Natural killer cell treated with Interleukin-12 subunit alpha and Interleukin-12 subunit beta and Interleukin-15 and Interleukin-18, amount 100 ng/mL, for 72 hours (primary cell): ENCODE measurements around the gene MACO1. TPM values are rescaled to one million over a fixed set of nuclear protein-coding genes. Genes with fewer than 3 reads are reported as not detected.
"Not testable (repeated sequence)": the region's sequence is repeated elsewhere in the genome, so short reads cannot be mapped to it uniquely, and the experiment has no call there.

Source experiments
- ATAC-seq, 2 donors: fragments of 150-1000 bp; cut with Tn5 transposase in 1 of 2; sonication (Bioruptor Pico), chemical (Tn5 transposase) in 1 of 2; 2 replicates each; pipeline ENCODE4 v1.10.0; 2021
- DNase-seq: peaks from one replicate; pipeline ENCODE4 v3.0.0; 2022; ENCODE audit warnings: low spot score
- H3K27ac Mint-ChIP-seq, 2 donors: 1 replicate in 1 of 2; 2 replicates in 1 of 2; pipeline ENCODE4 v1.8.0; 2022; ENCODE audit warnings: mixed read lengths in 2 of 2, mild to moderate bottlenecking in 1 of 2, moderate library complexity in 1 of 2
- H3K27me3 Mint-ChIP-seq, 2 donors: 1 replicate in 1 of 2; 2 replicates in 1 of 2; pipeline ENCODE4 v1.8.0; 2022; ENCODE audit warnings: mixed read lengths in 2 of 2
- H3K36me3 Mint-ChIP-seq: one replicate; pipeline ENCODE4 v1.8.0; 2022; ENCODE audit warnings: mixed read lengths
- H3K4me1 Mint-ChIP-seq, 2 donors: 1 replicate in 1 of 2; 2 replicates in 1 of 2; pipeline ENCODE4 v1.8.0; 2022; ENCODE audit warnings: low read depth in 2 of 2, mixed read lengths in 2 of 2, mild to moderate bottlenecking in 1 of 2
- H3K4me3 Mint-ChIP-seq: one replicate; pipeline ENCODE4 v1.8.0; 2022; ENCODE audit warnings: mixed read lengths
- H3K9me3 Mint-ChIP-seq: 2 replicates; pipeline ENCODE4 v1.8.0; 2022; ENCODE audit warnings: mixed read lengths
- total RNA-seq, 2 donors: library from RNA; stranded (reverse); gene quantifications; one replicate each; pipeline ENCODE4 v1.2.3, GENCODE V29; 2022

MACO1 gene
- total RNA-seq, 2 donors from 2014 or later = 15.8 to 18.8 TPM

DNA sequence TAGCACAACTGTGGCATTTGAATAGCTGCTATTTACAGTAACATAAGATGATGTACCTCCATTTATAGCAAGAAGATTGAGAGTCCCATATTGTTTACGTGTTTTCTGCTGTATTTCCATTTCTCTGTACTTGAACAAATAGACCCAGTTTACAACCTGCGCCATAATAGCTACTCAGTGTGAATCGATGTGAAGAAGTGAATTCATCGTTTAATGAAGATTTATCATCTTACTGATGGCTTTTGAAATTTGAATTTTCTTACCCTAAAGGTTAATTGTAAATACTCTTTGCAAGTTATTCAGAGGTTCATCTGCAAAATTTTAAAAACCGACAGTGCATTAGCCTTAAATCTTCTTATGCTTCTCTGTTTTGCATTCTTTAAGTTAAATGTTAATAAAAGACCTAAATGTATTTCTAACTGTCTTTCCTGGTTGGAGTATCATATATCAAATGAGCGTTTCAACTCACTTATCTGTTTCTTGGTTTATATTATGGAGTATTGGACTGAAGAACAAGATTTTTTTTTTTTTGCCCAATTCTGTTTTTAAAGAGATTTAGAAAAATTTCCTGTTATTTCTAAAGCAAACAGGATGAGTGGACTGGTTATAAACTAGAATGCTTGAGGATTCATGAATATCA, 2.2 kb downstream of the MACO1 start:
- Mint-ChIP-seq H3K27ac (peak overlapping the region in 1 of 2 donors; percentile 84), H3K4me1 (peaks cover 41 to 57% of the 10 kb centered on the region in 2 donors), H3K9me3 (no peaks in the 10 kb centered on the region), H3K36me3 (no peaks in the 10 kb centered on the region), H3K4me3 (peak overlapping the region; percentile 92), H3K27me3 (no peaks in the 10 kb centered on the region)
- ATAC-seq (no peak), DNase-seq (no peak)

DNA sequence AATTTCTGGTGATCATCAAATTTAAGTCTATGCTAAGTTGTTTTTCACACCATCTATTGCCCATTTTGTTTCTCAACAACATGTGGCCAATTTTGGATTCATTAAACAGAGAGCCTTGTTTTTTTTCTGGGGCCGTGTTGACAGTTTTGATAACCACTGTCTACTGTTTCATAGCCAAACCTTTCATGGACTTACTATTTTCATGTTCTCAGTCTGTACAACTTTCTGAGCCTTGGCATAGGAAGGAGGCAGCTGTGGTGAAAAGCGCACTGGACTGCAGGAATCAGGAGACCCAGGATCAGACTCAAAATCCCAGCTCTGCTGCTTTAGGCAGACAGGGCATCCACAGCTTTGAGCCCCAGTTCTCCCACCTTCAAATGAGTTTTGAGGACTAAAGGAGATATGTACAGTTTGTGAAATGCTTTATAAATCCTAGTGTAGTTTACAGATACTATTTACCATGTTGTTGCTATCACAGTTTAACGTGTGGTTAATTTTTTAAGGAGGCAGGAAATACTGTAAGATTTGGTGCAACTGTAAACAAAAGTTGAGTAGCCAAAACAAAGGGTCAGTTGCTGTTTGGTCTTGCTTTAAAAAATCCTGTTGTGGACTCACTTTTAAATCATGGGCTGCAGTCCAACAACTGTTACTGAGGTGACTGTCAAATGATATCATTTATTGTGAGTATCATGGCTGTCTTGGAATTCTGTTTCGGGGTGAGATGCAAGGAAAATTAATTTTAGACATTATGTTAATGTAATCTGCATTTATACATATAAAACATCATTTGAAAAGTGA, 2.9 kb downstream of the MACO1 start:
- Mint-ChIP-seq H3K27ac (no peak overlapping the region), H3K4me3 (peak overlapping the region; percentile 45)

DNA sequence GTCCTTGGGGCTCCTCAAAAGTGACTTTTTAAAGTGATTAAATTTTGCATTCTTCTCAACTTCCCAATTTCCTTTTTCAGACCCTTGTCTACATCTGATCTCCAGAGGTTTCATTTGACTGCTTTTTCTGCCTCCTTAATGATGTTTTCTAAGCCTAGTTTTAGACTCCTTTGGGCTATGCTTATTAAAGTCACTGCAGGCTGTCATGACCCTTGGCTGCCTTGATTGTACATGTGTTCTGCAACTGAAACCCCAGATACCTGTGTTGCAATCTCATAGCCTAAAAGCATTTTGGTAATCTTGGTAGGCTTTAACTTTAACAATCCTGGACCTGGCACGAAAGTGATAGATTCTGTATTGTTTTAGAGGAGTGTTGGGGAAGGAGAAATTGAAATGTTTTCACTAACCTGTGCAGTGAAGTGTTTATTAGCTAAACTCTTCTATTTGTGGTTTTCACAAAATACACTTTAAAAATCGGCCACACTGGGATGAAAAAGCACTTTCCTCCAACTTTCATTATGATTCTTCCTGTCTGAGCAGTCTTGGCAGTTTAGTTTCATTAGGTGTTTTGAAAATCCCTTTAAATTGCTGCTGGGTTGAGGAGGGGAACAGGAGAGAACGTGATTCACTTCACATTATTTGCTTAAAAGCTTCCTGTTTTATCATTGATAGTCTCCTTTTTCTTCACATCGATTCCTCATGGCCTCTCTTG, 4.9 kb downstream of the MACO1 start:
- no peaks in the 10 kb centered on the region for H3K27me3 Mint-ChIP-seq
- peak overlapping the region; percentile 68 to 76 for H3K27ac Mint-ChIP-seq
- no peaks in the 10 kb centered on the region for H3K36me3 Mint-ChIP-seq
- no peaks in the 10 kb centered on the region for H3K9me3 Mint-ChIP-seq
- no peak for ATAC-seq
- H3K4me3 Mint-ChIP-seq = peak overlapping the region; percentile 57
- no peak for DNase-seq
- H3K4me1 Mint-ChIP-seq = peaks cover 37 to 51% of the 10 kb centered on the region in 2 donors

More for the DNA sequence above, 2.9 kb downstream of the MACO1 start:
- no peaks in the 10 kb centered on the region for H3K36me3 Mint-ChIP-seq
- DNase-seq = no peak
- no peaks in the 10 kb centered on the region for H3K27me3 Mint-ChIP-seq
- no peak for ATAC-seq
- no peaks in the 10 kb centered on the region for H3K9me3 Mint-ChIP-seq
- H3K4me1 Mint-ChIP-seq = peaks cover 40 to 55% of the 10 kb centered on the region in 2 donors

DNA sequence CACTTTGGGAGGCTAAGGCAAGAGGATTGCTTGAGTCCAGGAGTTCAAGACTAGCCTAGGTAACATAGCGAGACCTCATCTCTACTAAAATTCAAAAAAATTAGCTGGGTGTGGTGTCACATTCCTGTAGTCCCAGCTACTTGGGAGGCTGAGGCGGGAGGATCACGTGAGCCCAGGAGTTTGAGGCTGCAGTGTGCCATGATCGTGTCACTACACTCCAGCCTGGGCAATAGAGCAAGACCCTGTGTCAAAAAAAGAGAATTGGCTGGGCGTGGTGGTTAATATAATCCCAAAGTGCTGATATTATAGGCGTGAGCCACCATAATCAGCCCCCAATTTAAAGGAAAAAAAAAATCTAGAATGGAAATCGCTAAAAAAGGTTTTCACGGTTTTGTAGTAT, 7.0 kb downstream of the MACO1 start:
- ATAC-seq (no peak), DNase-seq (no peak)
- H3K9me3 Mint-ChIP-seq = no peaks in the 10 kb centered on the region
- no peaks in the 10 kb centered on the region for H3K27me3 Mint-ChIP-seq
- H3K27ac Mint-ChIP-seq = no peak overlapping the region
- no peak overlapping the region for H3K4me3 Mint-ChIP-seq
- H3K36me3 Mint-ChIP-seq = no peaks in the 10 kb centered on the region
- peaks cover 41 to 51% of the 10 kb centered on the region in 2 donors for H3K4me1 Mint-ChIP-seq

DNA sequence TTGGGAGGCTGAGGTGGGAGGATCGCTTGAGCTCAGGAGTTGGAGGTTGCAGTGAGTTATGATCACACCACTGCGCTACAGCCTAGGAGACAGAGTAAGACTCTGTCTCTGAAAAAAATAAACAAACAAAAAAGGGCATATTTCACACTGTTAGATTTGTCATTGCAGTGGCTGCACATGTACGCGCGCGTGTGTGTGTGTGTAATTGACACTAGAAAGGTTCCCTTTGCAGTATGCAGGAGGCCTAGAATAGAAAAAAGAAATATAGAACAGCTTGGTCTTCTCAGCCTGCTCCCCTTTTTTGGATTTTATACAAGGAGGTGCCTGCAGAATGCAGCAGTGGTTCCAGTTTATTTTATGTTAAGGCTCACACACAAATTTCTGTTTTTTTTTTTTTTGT, 8.6 kb downstream of the MACO1 start:
- ATAC-seq (no peak), DNase-seq (no peak)
- H3K27me3 Mint-ChIP-seq = no peaks in the 10 kb centered on the region
- no peak overlapping the region for H3K4me3 Mint-ChIP-seq
- H3K36me3 Mint-ChIP-seq = no peaks in the 10 kb centered on the region
- H3K9me3 Mint-ChIP-seq = no peaks in the 10 kb centered on the region
- H3K27ac Mint-ChIP-seq = no peak overlapping the region
- peaks cover 34 to 35% of the 10 kb centered on the region in 2 donors for H3K4me1 Mint-ChIP-seq

DNA sequence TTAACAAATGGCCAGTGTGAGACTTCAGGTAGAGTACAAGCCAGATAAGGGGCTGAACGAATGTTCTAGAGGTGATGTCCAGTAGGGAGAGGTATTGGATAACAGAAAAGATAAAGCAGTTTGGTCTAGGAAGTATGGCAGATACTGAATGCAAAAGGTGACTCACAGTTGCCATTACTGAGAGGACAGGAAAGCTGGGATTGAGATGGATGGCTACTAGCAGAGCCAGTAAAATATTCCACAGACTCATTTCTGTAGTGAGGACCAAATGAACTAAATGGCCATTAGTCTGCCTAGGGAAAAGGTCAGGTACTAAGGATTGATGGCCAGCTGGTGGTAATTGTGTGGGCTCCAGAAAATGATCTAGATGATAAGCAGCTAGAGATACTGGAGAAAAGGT, 11.5 kb downstream of the MACO1 start:
- ATAC-seq = no peak
- H3K27me3 Mint-ChIP-seq = no peaks in the 10 kb centered on the region
- no peaks in the 10 kb centered on the region for H3K36me3 Mint-ChIP-seq
- H3K27ac Mint-ChIP-seq = no peak overlapping the region
- H3K4me1 Mint-ChIP-seq = peaks cover 12 to 25% of the 10 kb centered on the region in 2 donors
- DNase-seq = no peak
- H3K4me3 Mint-ChIP-seq = no peak overlapping the region
- H3K9me3 Mint-ChIP-seq = no peaks in the 10 kb centered on the region

DNA sequence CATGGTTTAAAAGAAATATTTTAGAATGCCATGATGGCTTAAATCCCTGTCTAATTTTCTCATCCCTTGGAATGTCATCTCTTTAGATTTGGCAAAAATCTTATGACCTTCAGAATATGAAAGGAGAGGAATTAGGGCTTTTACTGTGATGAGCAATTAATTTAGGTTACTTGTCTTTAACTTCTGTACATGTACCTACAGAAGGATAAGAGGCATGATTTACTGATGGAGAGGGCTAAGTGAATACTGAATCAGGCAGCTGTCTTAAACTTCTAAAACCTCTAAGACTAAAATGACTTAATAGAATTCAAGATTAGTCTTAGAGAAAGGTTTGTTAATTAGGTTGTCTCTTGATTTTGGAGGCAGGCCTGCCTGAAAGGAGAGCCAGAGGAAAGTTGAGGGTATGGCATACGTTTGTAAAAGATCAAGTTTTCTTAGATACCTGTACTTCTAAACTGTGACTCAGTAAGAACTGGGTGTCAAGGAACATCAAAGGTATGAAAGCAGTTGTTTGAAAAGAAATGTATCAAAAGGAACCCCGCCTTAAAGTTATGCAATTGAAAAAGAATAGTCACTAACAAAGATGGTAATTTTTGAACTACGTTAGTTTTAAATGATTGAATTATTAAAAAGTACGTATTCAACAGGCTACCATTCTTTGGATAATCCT, 12.5 kb downstream of the MACO1 start:
- Mint-ChIP-seq H3K4me3 (no peak overlapping the region), H3K36me3 (no peaks in the 10 kb centered on the region), H3K27me3 (no peaks in the 10 kb centered on the region), H3K4me1 (peaks cover 12 to 28% of the 10 kb centered on the region in 2 donors), H3K27ac (no peak overlapping the region), H3K9me3 (no peaks in the 10 kb centered on the region)
- DNase-seq (no peak), ATAC-seq (no peak)

DNA sequence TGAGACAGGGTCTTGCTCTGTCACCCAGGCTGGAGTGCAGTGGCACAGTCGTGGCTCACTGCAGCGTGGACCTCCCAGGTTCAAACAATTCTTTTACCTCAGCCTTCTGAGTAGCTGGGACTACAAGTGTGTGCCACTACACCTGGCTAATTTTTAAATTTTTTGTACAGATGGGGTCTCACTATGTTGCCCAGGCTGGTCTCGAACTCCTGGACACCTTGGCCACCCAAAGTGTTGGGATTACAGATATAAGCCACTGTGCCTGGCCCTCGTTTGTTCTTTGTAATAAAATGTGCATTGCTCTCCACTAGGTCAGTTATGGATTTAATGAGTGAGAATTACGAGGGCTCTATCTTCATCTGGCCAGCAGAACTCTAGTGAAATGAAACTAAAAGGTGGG, 13.9 kb downstream of the MACO1 start:
- peaks cover 12 to 28% of the 10 kb centered on the region in 2 donors for H3K4me1 Mint-ChIP-seq
- H3K27ac Mint-ChIP-seq, H3K9me3 Mint-ChIP-seq, H3K36me3 Mint-ChIP-seq, DNase-seq, H3K27me3 Mint-ChIP-seq, ATAC-seq, H3K4me3 Mint-ChIP-seq: not testable (repeated sequence)

DNA sequence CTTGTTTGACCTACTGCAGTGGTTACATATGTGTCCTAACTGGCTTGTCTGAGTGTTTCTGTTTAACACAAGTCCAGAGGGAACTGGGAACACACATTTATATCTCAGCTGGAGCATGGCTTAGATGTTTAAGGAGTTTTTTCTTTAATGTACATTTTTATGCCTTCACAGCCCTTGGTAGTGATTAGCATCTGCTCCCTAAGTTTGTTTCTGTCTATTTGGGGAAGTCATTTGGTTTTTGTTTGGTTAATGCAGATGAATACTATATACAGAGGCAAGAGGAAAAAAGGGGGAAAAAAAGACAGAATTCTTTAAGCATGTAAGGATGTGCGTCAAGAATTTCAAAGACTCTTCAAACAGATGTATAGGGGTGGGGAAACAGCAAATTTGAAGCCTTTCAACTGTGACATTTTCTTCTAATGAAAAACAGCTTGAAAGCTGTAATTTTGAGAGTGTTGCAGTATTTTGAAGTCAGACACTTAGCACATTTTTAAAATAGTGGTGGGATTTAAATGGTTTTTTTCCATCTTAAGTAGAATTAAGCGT, 15.4 kb downstream of the MACO1 start:
- no peak for ATAC-seq
- H3K27me3 Mint-ChIP-seq = no peaks in the 10 kb centered on the region
- H3K4me3 Mint-ChIP-seq = no peak overlapping the region
- H3K4me1 Mint-ChIP-seq = peaks cover 12 to 25% of the 10 kb centered on the region in 2 donors
- H3K9me3 Mint-ChIP-seq = no peaks in the 10 kb centered on the region
- no peak for DNase-seq
- H3K27ac Mint-ChIP-seq = no peak overlapping the region
- no peaks in the 10 kb centered on the region for H3K36me3 Mint-ChIP-seq

DNA sequence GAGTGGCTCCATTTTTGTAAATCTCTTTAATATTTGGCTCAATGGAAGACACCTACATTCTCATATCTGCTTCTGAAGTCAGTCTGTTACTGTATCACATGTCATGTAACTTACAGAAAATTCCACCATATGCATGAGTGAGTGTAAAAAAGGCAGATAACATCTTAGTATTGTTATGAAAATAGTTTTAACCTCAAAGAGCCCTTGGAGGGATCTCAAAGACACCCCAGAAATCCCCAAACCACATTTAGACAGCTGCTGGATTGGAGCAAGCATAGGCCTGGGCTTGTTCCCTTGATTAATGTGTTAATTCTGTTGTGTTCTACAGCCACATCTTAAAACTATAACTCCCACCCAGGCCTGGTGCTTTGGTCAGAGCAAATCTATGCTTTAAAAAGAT, 16.9 kb downstream of the MACO1 start:
- Mint-ChIP-seq H3K27ac (no peak overlapping the region), H3K36me3 (no peaks in the 10 kb centered on the region), H3K4me3 (no peak overlapping the region), H3K27me3 (no peaks in the 10 kb centered on the region), H3K4me1 (peaks cover 0 to 16% of the 10 kb centered on the region in 2 donors), H3K9me3 (no peaks in the 10 kb centered on the region)
- ATAC-seq (peak in 1 of 2 donors; percentile 50), DNase-seq (no peak)

DNA sequence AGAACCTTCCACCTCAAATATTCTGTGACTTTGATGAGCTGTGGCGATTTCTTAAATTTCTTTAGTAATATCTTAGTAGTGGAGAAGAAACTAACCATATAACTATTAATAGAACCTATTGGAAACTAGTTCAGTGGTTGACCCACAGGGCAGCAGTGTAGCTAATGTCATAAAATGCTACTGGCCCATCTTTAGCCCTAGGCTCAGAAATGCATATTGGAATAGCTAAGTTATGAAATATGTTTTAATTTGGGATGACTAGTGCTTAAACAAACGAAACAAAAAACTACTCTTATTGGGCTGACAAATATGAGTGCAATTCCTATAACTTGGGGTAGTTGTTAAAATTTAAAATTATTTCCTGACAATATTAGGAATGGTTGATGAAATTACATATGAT, 20.2 kb downstream of the MACO1 start:
- Mint-ChIP-seq H3K4me3 (no peak overlapping the region), H3K27ac (no peak overlapping the region), H3K9me3 (no peaks in the 10 kb centered on the region), H3K4me1 (peaks cover 0 to 11% of the 10 kb centered on the region in 2 donors), H3K36me3 (no peaks in the 10 kb centered on the region), H3K27me3 (no peaks in the 10 kb centered on the region)
- ATAC-seq (no peak), DNase-seq (no peak)

DNA sequence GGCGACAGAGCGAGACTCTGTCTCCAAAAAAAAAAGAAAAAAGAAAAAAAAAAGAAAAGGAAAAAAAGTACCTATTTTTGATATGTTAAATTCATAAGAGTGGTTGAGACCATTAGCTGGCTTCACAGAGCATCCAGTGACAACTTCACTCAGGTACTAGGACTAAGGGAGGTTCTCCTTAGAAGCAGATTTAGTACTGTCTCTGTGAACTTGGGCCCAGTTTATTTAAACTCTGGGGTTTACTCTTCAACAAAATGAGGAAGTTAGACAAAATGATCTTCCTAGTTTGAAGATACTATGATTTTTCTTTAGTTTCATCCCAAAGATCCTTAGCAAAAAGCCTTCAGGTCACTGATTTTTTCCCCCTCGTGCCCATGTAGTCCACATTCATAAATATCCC, 21.2 kb downstream of the MACO1 start:
- H3K36me3 Mint-ChIP-seq = no peaks in the 10 kb centered on the region
- ATAC-seq (no peak), DNase-seq (no peak)
- no peaks in the 10 kb centered on the region for H3K9me3 Mint-ChIP-seq
- no peak overlapping the region for H3K27ac Mint-ChIP-seq
- H3K27me3 Mint-ChIP-seq = no peaks in the 10 kb centered on the region
- no peak overlapping the region for H3K4me3 Mint-ChIP-seq
- H3K4me1 Mint-ChIP-seq = peaks cover 0 to 6% of the 10 kb centered on the region in 2 donors

DNA sequence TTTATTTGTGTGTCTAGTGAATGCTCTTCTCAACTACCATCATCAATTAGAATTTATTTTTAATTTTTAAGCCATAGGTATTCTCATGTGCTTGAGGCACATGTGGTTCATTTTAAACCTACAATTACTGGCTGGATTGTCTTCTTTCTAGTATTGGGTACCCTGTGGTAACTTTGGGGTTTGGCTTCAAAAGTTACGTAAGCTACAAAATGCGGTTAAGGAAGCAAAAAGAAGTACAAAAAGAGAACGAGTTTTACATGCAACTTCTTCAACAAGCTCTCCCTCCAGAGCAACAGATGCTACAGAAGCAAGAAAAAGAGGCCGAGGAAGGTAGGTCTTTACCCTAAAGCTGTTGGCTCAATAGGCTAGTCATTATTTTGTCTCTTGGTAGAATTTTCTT, 25.8 kb downstream of the MACO1 start:
- H3K27ac Mint-ChIP-seq = no peak overlapping the region
- no peaks in the 10 kb centered on the region for H3K27me3 Mint-ChIP-seq
- no peaks in the 10 kb centered on the region for H3K9me3 Mint-ChIP-seq
- ATAC-seq (no peak), DNase-seq (no peak)
- peaks cover 15% of the 10 kb centered on the region for H3K36me3 Mint-ChIP-seq
- H3K4me1 Mint-ChIP-seq = no peaks in the 10 kb centered on the region
- no peak overlapping the region for H3K4me3 Mint-ChIP-seq
